OCI-LY1 (cell line): Measurements from ENCODE around the gene FBRS.

ENCODE experiments used
- EZH2 ChIP-seq: fragments of 200-600 bp; sonication (generic), shearing (Covaris generic); IDR thresholded peaks from 2 replicates; pipeline ENCODE4 v1.8.0; 2017; ENCODE audit warnings: borderline replicate concordance, mixed run types, mild to moderate bottlenecking, antibody characterized with exemption, low read length, moderate library complexity, mixed read lengths
- TF ChIP-seq, protein P1 (sequence below): fragments of 200-600 bp; sonication (generic), shearing (Covaris generic); IDR thresholded peaks from 2 replicates; pipeline ENCODE4 v1.5.1; 2017; ENCODE audit warnings: mild to moderate bottlenecking, antibody characterized with exemption, low read length, moderate library complexity, mixed read lengths

GRCh38 chr16:30622455-30623032, 35.7 kb upstream of the FBRS start:
- TF ChIP-seq, protein P1, sequence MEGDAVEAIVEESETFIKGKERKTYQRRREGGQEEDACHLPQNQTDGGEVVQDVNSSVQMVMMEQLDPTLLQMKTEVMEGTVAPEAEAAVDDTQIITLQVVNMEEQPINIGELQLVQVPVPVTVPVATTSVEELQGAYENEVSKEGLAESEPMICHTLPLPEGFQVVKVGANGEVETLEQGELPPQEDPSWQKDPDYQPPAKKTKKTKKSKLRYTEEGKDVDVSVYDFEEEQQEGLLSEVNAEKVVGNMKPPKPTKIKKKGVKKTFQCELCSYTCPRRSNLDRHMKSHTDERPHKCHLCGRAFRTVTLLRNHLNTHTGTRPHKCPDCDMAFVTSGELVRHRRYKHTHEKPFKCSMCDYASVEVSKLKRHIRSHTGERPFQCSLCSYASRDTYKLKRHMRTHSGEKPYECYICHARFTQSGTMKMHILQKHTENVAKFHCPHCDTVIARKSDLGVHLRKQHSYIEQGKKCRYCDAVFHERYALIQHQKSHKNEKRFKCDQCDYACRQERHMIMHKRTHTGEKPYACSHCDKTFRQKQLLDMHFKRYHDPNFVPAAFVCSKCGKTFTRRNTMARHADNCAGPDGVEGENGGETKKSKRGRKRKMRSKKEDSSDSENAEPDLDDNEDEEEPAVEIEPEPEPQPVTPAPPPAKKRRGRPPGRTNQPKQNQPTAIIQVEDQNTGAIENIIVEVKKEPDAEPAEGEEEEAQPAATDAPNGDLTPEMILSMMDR, result no peak
- TF ChIP-seq EZH2, result no peak
